GM12892 (cell line): ENCODE results near the gene B3GALT5.

Experiments used
- POLR2A ChIP-seq: IDR thresholded peaks from 2 replicates; pipeline ENCODE4 v1.6.1; 2011; ENCODE audit warnings: low read depth, low read length, control low read depth
- TAF1 ChIP-seq: IDR thresholded peaks from 2 replicates; pipeline ENCODE4 v1.6.1; 2011; ENCODE audit warnings: low read depth, mild to moderate bottlenecking, control low read depth, low read length, borderline replicate concordance

- no peak for TF ChIP-seq TAF1
- TF ChIP-seq POLR2A, result no peak
Measured at GRCh38 chr21:39660191-39660980, 47.6 kb downstream of the B3GALT5 start.
